WTC11 (cell line): ENCODE data around the gene RTBDN. TPM values are rescaled to one million over a fixed set of nuclear protein-coding genes. Genes with fewer than 3 reads are reported as not detected.

ENCODE experiments used
- ATAC-seq: fragments of 200-7000 bp; cut with Tn5 transposase; 2 replicates; pipeline ENCODE4 v1.10.0; 2021; ENCODE audit warnings: mild to moderate bottlenecking, moderate library complexity
- CTCF ChIA-PET: fragments of 300-600 bp; sonication (Branson Sonifier 250); formaldehyde crosslinking; loops from one replicate; lab custom pipeline; 2021; ENCODE audit warnings: antibody characterized with exemption; lab: Charles Lee
- POLR2A ChIA-PET: fragments of 350-600 bp; sonication (Branson Sonifier 250); formaldehyde crosslinking; loops from one replicate; lab custom pipeline; 2021; ENCODE audit warnings: antibody characterized with exemption; lab: Charles Lee
- DNase-seq: peaks from one replicate; pipeline ENCODE4 v3.0.0; 2021; ENCODE audit warnings: low spot score
- H3K27ac Mint-ChIP-seq: 2 replicates; pipeline ENCODE4 v1.8.0; 2021; ENCODE audit warnings: mixed read lengths
- H3K27me3 Mint-ChIP-seq: 2 replicates; pipeline ENCODE4 v1.8.0; 2021; ENCODE audit warnings: low read depth, mild to moderate bottlenecking, moderate library complexity, mixed read lengths
- H3K36me3 Mint-ChIP-seq: 2 replicates; pipeline ENCODE4 v1.8.0; 2021; ENCODE audit warnings: mixed read lengths
- H3K4me1 Mint-ChIP-seq: 2 replicates; pipeline ENCODE4 v1.8.0; 2022; ENCODE audit warnings: mixed read lengths
- H3K4me3 Mint-ChIP-seq: 2 replicates; pipeline ENCODE4 v1.8.0; 2021; ENCODE audit warnings: mild to moderate bottlenecking, moderate library complexity, mixed read lengths
- H3K9me3 Mint-ChIP-seq: 2 replicates; pipeline ENCODE4 v1.8.0; 2021; ENCODE audit warnings: mixed read lengths
- FOXP1 ChIP-seq: sonication (generic); formaldehyde crosslinking; IDR thresholded peaks from 2 replicates; pipeline ENCODE4 v1.8.0; 2022; ENCODE audit warnings: missing genetic modification reagents, mild to moderate bottlenecking, moderate library complexity, borderline replicate concordance
- GABPB1 ChIP-seq: sonication (generic); formaldehyde crosslinking; IDR thresholded peaks from 2 replicates; pipeline ENCODE4 v1.8.1; 2023; ENCODE audit warnings: mild to moderate bottlenecking, missing genetic modification reagents
- KAT7 ChIP-seq: sonication (generic); formaldehyde crosslinking; IDR thresholded peaks from 2 replicates; pipeline ENCODE4 v1.8.1; 2023; ENCODE audit warnings: missing genetic modification reagents, mild to moderate bottlenecking, borderline replicate concordance
- NFATC4 ChIP-seq: fragments of 250-450 bp; sonication (Bioruptor Pico); IDR thresholded peaks from 2 replicates; pipeline ENCODE4 v1.9.0; 2021; ENCODE audit warnings: mild to moderate bottlenecking
- NFE2L1 ChIP-seq: sonication (generic); formaldehyde crosslinking; IDR thresholded peaks from 2 replicates; pipeline ENCODE4 v1.8.1; 2023; ENCODE audit warnings: missing genetic modification reagents
- NFYB ChIP-seq: sonication (generic); formaldehyde crosslinking; conservative IDR thresholded peaks from 2 replicates; pipeline ENCODE4 v1.8.0; 2022; ENCODE audit warnings: low read depth, missing genetic modification reagents
- NR2C2 ChIP-seq: sonication (generic); formaldehyde crosslinking; IDR thresholded peaks from 2 replicates; pipeline ENCODE4 v1.8.0; 2022; ENCODE audit warnings: mild to moderate bottlenecking, missing genetic modification reagents
- NR3C1 ChIP-seq: sonication (generic); formaldehyde crosslinking; conservative IDR thresholded peaks from 2 replicates; pipeline ENCODE4 v1.8.1; 2023; ENCODE audit warnings: low read depth, mild to moderate bottlenecking, missing genetic modification reagents
- SMAD3 ChIP-seq: sonication (generic); formaldehyde crosslinking; IDR thresholded peaks from 2 replicates; pipeline ENCODE4 v1.8.0; 2022; ENCODE audit warnings: missing genetic modification reagents, mild to moderate bottlenecking, borderline replicate concordance
- TEAD4 ChIP-seq: sonication (generic); formaldehyde crosslinking; IDR thresholded peaks from 2 replicates; pipeline ENCODE4 v1.8.0; 2022; ENCODE audit warnings: mild to moderate bottlenecking, missing genetic modification reagents
- TP53 ChIP-seq: sonication (generic); formaldehyde crosslinking; IDR thresholded peaks from 2 replicates; pipeline ENCODE4 v1.8.1; 2023; ENCODE audit warnings: mild to moderate bottlenecking, missing genetic modification reagents
- ZNF121 ChIP-seq: sonication (generic); formaldehyde crosslinking; IDR thresholded peaks from 2 replicates; pipeline ENCODE4 v1.8.0; 2023; ENCODE audit warnings: missing genetic modification reagents
- ZNF138 ChIP-seq: sonication (generic); formaldehyde crosslinking; conservative IDR thresholded peaks from 2 replicates; pipeline ENCODE4 v1.8.1; 2022; ENCODE audit warnings: mild to moderate bottlenecking, moderate library complexity, missing genetic modification reagents
- ZNF317 ChIP-seq: sonication (generic); formaldehyde crosslinking; IDR thresholded peaks from 2 replicates; pipeline ENCODE4 v1.8.1; 2023; ENCODE audit warnings: low read depth, mild to moderate bottlenecking, moderate library complexity, missing genetic modification reagents, borderline replicate concordance
- ZNF671 ChIP-seq: fragments of 250-450 bp; sonication (Bioruptor Pico); IDR thresholded peaks from 2 replicates; pipeline ENCODE4 v1.8.0; 2021; ENCODE audit warnings: mild to moderate bottlenecking
- total RNA-seq: library from RNA; stranded (reverse); gene quantifications from 3 replicates; pipeline ENCODE4 v1.2.3, GENCODE V29; 2021
- TF ChIP-seq, protein P1 (sequence below): sonication (generic); formaldehyde crosslinking; IDR thresholded peaks from 2 replicates; pipeline ENCODE4 v1.8.0; 2022; ENCODE audit warnings: mild to moderate bottlenecking, missing genetic modification reagents
- TF ChIP-seq, protein P2 (sequence below): fragments of 250-450 bp; sonication (Bioruptor Pico); conservative IDR thresholded peaks from 2 replicates; pipeline ENCODE4 v1.9.0; 2021; ENCODE audit warnings: mild to moderate bottlenecking
- TF ChIP-seq, protein P3 (sequence below): sonication (generic); formaldehyde crosslinking; IDR thresholded peaks from 2 replicates; pipeline ENCODE4 v1.8.1; 2023; ENCODE audit warnings: mild to moderate bottlenecking, missing genetic modification reagents, moderate library complexity
- TF ChIP-seq, protein P4 (sequence below): sonication (generic); formaldehyde crosslinking; IDR thresholded peaks from 2 replicates; pipeline ENCODE4 v1.8.0; 2022; ENCODE audit warnings: missing genetic modification reagents
- TF ChIP-seq, protein P5 (sequence below): fragments of 250-450 bp; sonication (Bioruptor Pico); IDR thresholded peaks from 2 replicates; pipeline ENCODE4 v2.1.2; 2022; ENCODE audit warnings: mild to moderate bottlenecking, moderate library complexity

The RTBDN gene
- total RNA-seq, 1 experiment from 2014 or later: 2.4 TPM

DNA sequence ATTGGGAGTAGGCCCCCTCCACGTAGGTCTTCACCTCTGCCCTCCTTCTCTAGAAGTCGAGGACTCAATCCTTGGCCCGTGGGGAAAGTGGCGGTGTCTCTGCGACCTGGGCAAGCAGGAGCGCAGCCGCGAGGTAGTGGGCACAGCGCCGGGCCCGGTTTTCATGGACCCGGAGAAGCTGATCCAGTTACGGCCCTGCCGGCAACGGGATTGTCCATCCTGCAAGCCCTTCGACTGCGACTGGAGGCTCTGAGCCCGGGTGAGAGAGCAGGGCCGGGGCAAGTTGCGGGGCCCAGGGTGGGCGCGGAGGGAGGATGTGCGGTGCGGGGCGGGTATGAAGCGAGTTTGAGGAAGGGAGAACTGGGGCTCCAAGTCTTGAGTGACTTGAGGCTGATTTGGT, 30.3 kb downstream of the RTBDN start (continued):
- TF ChIP-seq NFE2L1 (CRISPR knock-in tag): no peak
- no peak for TF ChIP-seq TP53
- TF ChIP-seq NR2C2 (CRISPR knock-in tag): no peak
- no peak for TF ChIP-seq NFYB (CRISPR knock-in tag)
- TF ChIP-seq SMAD3 (CRISPR knock-in tag): no peak
- no peak for TF ChIP-seq NR3C1 (CRISPR knock-in tag)
- TF ChIP-seq, protein P1, sequence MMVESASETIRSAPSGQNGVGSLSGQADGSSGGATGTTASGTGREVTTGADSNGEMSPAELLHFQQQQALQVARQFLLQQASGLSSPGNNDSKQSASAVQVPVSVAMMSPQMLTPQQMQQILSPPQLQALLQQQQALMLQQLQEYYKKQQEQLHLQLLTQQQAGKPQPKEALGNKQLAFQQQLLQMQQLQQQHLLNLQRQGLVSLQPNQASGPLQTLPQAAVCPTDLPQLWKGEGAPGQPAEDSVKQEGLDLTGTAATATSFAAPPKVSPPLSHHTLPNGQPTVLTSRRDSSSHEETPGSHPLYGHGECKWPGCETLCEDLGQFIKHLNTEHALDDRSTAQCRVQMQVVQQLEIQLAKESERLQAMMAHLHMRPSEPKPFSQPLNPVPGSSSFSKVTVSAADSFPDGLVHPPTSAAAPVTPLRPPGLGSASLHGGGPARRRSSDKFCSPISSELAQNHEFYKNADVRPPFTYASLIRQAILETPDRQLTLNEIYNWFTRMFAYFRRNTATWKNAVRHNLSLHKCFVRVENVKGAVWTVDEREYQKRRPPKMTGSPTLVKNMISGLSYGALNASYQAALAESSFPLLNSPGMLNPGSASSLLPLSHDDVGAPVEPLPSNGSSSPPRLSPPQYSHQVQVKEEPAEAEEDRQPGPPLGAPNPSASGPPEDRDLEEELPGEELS: no peak
- no peak for TF ChIP-seq KAT7 (CRISPR knock-in tag)
- TF ChIP-seq NFATC4 (CRISPR knock-in tag): no peak
- TF ChIP-seq, protein P2, sequence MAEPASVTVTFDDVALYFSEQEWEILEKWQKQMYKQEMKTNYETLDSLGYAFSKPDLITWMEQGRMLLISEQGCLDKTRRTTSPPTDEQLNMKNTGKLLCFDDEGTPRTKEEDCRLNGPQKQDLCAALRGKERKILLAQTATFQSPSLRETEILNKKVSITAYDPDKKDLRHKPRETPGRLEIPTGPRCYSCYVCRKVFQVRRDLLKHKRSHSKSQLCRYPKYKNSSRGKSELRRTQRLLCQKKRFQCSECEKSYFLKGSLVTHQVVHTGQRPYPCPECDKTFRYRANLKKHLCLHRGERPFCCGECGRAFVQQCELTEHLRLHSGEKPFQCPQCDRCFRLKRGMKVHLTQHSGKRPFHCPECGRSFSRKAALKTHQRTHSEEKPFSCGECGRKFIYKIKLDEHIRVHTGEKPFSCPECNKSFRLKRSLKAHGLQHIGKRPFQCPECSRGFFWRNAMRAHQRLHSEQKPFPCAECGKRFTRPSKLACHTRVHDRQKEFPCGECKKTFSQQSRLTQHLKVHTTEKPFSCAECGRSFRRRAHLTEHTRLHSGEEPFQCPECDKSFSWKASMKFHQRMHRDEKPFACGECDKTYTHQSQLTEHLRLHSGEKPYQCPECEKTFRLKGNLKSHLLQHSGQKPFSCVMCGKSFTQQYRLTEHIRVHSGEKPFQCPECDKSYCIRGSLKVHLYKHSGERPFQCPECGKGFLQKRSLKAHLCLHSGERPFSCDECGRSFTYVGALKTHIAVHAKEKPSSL: no peak
- TF ChIP-seq, protein P3, sequence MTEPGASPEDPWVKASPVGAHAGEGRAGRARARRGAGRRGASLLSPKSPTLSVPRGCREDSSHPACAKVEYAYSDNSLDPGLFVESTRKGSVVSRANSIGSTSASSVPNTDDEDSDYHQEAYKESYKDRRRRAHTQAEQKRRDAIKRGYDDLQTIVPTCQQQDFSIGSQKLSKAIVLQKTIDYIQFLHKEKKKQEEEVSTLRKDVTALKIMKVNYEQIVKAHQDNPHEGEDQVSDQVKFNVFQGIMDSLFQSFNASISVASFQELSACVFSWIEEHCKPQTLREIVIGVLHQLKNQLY: no peak
- TF ChIP-seq, all 79 proteins: peak for 0

DNA sequence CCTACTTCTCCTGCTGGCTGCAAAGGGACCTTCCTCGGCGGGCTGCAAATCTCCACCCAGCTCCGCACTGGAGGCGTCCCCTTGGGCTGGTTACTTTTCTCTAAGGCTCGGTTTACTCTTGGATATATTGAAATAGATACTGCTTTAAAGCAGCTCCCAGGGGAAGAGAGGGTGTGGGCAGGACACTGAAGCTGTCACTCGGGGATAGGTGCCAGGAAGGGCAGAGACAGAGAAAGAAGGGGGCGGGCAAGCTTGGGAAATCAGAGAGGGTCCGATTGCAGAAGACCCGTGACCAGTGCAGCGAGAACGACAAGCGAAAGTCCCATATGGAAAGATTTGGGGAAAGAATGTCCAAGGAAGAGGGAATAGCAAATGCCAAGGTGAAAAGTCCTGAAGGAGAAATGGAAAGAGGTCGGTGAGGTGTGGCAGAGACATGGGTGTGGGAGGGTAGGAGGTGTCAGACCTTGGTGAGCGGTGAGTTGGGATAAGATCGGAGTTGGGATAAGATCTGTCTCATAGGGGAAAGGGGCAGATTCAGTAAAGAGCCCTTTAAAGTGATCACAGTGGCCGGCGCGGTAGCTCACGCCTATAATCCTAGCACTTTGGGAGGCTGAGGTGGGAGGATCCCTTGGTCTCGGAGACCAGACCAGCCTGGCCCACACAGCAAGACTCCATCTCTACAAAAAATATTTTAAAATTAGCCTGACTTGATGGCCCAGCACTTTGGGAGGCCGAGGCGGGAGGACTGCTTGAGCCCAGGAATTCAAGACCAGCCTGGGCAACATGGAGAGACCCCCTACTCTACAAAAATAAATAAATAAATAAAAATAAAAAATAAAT, 31.9 kb downstream of the RTBDN start:
- Mint-ChIP-seq H3K4me1 (peaks cover 25% of the 10 kb centered on the region), H3K36me3 (peaks cover 18% of the 10 kb centered on the region), H3K9me3 (no peaks in the 10 kb centered on the region), H3K27ac (no peak overlapping the region), H3K4me3 (peak overlapping the region; percentile 87), H3K27me3 (peaks cover 4% of the 10 kb centered on the region; the same call in 1 of the 2 replicates)
- ATAC-seq (no peak), DNase-seq (no peak)
- ChIA-PET POLR2A (interaction anchor here (0.6 to 2.0 kb wide), 5 partner anchors 10 to 1230 kb away, joined by 3 to 9 read pairs (median 4); partner anchors contain the start of gene JUNB), CTCF (interaction anchor here (0.5 to 14.0 kb wide), 10 partner anchors 10 to 811 kb away, joined by 3 to 341 read pairs (median 8); partner anchors contain the start of gene JUNB)
- no peak for TF ChIP-seq TEAD4 (CRISPR knock-in tag)
- peak; percentile 28; the same call in 1 of the 2 replicates for TF ChIP-seq ZNF121 (CRISPR knock-in tag)

DNA sequence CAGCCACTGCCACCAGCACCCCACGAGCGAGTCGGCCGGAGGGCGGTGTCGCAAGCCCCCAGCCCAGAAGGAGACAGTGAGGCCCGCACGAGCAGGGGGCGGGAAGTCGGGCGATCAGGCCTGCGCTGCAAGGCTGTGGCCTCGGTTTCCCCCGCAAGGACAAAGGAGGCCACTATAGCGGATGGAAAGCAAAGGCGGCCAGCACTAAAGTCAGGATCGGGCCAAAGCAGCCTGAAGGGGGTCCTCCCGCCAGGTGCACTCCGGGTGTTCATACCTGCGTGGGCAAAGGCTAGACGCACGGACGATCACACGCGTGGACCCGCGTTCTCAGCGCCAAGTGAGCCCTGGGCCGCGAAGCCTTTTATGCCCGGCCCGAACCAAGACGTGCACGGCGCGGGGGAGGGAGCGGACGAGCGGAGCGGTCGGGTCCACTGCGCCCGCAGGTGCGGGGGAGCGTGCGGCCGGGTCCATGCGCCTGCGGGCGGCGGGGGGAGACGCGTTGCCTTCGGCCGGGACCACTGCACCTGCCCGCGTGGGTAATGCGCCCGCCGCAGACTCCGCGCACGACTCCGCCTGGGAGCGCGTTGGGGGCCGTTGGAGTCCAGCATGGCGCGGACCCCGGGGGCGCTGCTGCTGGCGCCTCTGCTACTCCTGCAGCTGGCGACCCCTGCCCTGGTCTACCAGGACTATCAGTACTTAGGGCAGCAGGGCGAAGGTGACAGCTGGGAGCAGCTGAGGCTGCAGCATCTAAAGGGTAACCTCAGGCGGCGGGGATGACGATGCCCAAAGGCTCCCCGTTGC, 32.7 kb downstream of the RTBDN start, which contains the start of the genes PRDX2 and THSD8:
PRDX2 (minus strand) TSS at position 335 of the 801 bp plus-strand sequence. CDS start 539 bp downstream, outside the sequence.
THSD8 (plus strand) TSS at position 604 of the 801 bp plus-strand sequence; CDS start at position 607, 3 bp downstream.
- ChIA-PET CTCF (interaction anchor here (0.5 to 14.0 kb wide), 13 partner anchors 9 to 191 kb away, joined by 3 to 341 read pairs (median 4); partner anchors contain the start of genes JUNB, RTBDN, ZNF490 and ZNF791), POLR2A (interaction anchor here (0.6 to 2.0 kb wide), 3 partner anchors 10 to 1229 kb away, joined by 3 to 9 read pairs (median 4); partner anchors contain the start of gene JUNB)
- no peaks in the 10 kb centered on the region for H3K9me3 Mint-ChIP-seq
- ATAC-seq: peak; percentile 49
- H3K36me3 Mint-ChIP-seq: peaks cover 21% of the 10 kb centered on the region
- peak; percentile 82 for DNase-seq
- H3K4me1 Mint-ChIP-seq: peaks cover 21% of the 10 kb centered on the region
- H3K27ac Mint-ChIP-seq: no peak within 1 kb of the TSS; the same call in 1 of the 2 replicates
- H3K27me3 Mint-ChIP-seq: peaks cover 4% of the 10 kb centered on the region; the same call in 1 of the 2 replicates
- peak within 1 kb of the TSS; percentile 87 for H3K4me3 Mint-ChIP-seq
- TF ChIP-seq ZNF671 (CRISPR knock-in tag) (no peak), ZNF138 (CRISPR knock-in tag) (peak; percentile 58; the same call in 1 of the 2 replicates), FOXP1 (peak; percentile 73), GABPB1 (CRISPR knock-in tag) (peak; percentile 21; the same call in 1 of the 2 replicates), ZNF317 (CRISPR knock-in tag) (no peak)
- TF ChIP-seq, protein P4, sequence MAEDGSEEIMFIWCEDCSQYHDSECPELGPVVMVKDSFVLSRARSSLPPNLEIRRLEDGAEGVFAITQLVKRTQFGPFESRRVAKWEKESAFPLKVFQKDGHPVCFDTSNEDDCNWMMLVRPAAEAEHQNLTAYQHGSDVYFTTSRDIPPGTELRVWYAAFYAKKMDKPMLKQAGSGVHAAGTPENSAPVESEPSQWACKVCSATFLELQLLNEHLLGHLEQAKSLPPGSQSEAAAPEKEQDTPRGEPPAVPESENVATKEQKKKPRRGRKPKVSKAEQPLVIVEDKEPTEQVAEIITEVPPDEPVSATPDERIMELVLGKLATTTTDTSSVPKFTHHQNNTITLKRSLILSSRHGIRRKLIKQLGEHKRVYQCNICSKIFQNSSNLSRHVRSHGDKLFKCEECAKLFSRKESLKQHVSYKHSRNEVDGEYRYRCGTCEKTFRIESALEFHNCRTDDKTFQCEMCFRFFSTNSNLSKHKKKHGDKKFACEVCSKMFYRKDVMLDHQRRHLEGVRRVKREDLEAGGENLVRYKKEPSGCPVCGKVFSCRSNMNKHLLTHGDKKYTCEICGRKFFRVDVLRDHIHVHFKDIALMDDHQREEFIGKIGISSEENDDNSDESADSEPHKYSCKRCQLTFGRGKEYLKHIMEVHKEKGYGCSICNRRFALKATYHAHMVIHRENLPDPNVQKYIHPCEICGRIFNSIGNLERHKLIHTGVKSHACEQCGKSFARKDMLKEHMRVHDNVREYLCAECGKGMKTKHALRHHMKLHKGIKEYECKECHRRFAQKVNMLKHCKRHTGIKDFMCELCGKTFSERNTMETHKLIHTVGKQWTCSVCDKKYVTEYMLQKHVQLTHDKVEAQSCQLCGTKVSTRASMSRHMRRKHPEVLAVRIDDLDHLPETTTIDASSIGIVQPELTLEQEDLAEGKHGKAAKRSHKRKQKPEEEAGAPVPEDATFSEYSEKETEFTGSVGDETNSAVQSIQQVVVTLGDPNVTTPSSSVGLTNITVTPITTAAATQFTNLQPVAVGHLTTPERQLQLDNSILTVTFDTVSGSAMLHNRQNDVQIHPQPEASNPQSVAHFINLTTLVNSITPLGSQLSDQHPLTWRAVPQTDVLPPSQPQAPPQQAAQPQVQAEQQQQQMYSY (CRISPR knock-in tag): peak; percentile 61; the same call in 1 of the 2 replicates
- TF ChIP-seq, protein P5, sequence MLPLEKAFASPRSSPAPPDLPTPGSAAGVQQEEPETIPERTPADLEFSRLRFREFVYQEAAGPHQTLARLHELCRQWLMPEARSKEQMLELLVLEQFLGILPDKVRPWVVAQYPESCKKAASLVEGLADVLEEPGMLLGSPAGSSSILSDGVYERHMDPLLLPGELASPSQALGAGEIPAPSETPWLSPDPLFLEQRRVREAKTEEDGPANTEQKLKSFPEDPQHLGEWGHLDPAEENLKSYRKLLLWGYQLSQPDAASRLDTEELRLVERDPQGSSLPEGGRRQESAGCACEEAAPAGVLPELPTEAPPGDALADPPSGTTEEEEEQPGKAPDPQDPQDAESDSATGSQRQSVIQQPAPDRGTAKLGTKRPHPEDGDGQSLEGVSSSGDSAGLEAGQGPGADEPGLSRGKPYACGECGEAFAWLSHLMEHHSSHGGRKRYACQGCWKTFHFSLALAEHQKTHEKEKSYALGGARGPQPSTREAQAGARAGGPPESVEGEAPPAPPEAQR (CRISPR knock-in tag): no peak
